ENCODE results near the gene TP53I11. TPM values are rescaled to one million over a fixed set of nuclear protein-coding genes. Genes with fewer than 3 reads are reported as not detected.

The TP53I11 gene
- total RNA-seq, 1 experiment from 2014 or later = 17.7 TPM

DNA sequence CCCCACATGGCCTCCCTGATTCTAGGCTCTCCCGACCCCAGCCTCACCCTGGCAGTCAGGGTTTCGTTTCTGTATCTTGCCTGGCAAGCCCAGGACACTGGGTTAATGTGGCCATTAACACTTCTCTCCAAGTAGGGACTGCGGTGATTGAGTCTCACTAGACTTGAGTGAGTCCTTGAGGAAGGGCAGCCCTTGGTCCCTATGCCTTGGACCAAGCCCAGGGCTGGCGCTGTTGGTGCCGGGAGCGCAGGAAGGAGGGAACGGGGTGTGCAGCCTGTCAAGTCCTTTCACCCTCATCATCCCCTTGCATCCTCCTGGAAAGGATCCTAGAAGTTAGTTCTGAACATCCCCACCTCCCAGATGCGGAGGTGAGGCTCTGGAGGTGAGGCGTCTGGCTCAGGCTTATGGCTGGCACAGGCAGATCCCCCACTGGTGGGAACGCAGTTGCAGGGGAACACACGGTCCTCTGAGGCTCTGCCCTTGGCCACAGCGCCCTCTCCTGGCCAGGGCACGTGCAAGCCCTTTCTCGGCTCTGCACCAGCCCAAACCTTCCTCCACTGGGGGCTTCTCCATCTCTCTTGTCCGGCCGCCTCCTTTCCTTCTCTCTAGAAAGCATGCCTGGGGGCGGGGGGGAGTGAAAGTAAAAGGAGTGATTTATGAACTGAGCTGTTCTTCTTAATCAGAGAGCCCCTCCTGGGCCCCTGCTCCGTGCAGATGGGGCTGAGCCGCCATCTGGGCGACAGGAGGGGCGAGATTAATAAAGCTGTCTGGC is 56.7 kb downstream of the TP53I11 start:
- Mint-ChIP-seq H3K9me3 (ENCODE audit: unreplicated experiment) (no peaks in the 10 kb centered on the region), H3K36me3 (ENCODE audit: insufficient read depth, unreplicated experiment) (no peaks in the 10 kb centered on the region), H3K27ac (ENCODE audit: low read depth, unreplicated experiment) (no peak overlapping the region), H3K27me3 (ENCODE audit: insufficient read depth, unreplicated experiment) (peaks cover 35% of the 10 kb centered on the region), H3K4me3 (ENCODE audit: unreplicated experiment) (no peak overlapping the region), H3K4me1 (ENCODE audit: insufficient read depth, unreplicated experiment) (no peaks in the 10 kb centered on the region)
- peak; percentile 54 for DNase-seq (ENCODE audit: unreplicated experiment)
- no TSS peak for BruUV-seq (replicated peaks)
- ChIA-PET CTCF (interaction anchor here (0.6 to 1.4 kb wide), 23 partner anchors 9 to 770 kb away, joined by 3 to 7 read pairs (median 3); partner anchors contain the start of gene TSPAN18), POLR2A (no interaction called here)
- intact Hi-C loops (cut with micrococcal nuclease) = loop anchor here (1.0 to 5.0 kb wide), 3 partner anchors 166 to 337 kb away; no protein-coding TSS in a partner anchor
- TF ChIP-seq, protein P1, sequence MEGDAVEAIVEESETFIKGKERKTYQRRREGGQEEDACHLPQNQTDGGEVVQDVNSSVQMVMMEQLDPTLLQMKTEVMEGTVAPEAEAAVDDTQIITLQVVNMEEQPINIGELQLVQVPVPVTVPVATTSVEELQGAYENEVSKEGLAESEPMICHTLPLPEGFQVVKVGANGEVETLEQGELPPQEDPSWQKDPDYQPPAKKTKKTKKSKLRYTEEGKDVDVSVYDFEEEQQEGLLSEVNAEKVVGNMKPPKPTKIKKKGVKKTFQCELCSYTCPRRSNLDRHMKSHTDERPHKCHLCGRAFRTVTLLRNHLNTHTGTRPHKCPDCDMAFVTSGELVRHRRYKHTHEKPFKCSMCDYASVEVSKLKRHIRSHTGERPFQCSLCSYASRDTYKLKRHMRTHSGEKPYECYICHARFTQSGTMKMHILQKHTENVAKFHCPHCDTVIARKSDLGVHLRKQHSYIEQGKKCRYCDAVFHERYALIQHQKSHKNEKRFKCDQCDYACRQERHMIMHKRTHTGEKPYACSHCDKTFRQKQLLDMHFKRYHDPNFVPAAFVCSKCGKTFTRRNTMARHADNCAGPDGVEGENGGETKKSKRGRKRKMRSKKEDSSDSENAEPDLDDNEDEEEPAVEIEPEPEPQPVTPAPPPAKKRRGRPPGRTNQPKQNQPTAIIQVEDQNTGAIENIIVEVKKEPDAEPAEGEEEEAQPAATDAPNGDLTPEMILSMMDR (IDR thresholded peaks at IDR 0.05; ENCODE audit: unreplicated experiment) = peak; percentile 96

DNA sequence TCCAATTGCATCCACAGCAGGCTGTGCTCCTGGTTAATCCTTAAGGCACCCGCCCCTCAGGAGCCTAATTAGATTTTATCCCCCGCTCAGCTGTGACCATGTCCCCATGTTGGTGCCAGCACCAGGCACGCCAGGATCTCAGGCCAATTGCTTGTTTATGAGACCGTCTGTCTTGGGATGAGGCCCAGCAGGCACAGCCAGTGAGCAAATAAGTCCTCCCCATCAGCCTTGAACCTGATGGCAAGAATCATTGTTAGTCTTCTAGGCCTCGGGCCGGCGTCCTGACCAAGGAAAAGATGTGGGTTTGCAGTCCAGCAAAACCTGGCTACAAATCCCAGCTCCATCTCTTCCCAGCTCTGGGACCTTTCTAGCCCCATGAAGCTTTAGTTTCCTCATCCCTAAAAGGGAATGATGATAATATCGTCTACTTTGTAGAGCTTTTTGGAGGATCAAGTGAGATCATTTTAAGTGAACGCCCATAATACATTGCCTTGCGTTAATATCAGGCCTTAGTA is 57.3 kb downstream of the TP53I11 start:
- no TSS peak for BruUV-seq (replicated peaks)
- CTCF ChIA-PET = interaction anchor here (0.7 to 1.0 kb wide), 9 partner anchors 14 to 336 kb away, joined by 3 to 7 read pairs (median 3); partner anchors contain the start of gene TSPAN18
- H3K27ac Mint-ChIP-seq (ENCODE audit: low read depth, unreplicated experiment) = no peak overlapping the region
- no peak for DNase-seq (ENCODE audit: unreplicated experiment)
- H3K9me3 Mint-ChIP-seq (ENCODE audit: unreplicated experiment) = no peaks in the 10 kb centered on the region
- intact Hi-C loops (cut with micrococcal nuclease) = loop anchor here (5.0 kb wide), 1 partner anchor 336 kb away; no protein-coding TSS in a partner anchor
- no peaks in the 10 kb centered on the region for H3K36me3 Mint-ChIP-seq (ENCODE audit: insufficient read depth, unreplicated experiment)
- TF ChIP-seq, protein P1 (IDR thresholded peaks at IDR 0.05; ENCODE audit: unreplicated experiment) = no peak
- no peaks in the 10 kb centered on the region for H3K4me1 Mint-ChIP-seq (ENCODE audit: insufficient read depth, unreplicated experiment)
- POLR2A ChIA-PET = no interaction called here
- H3K4me3 Mint-ChIP-seq (ENCODE audit: unreplicated experiment) = no peak overlapping the region
- peaks cover 35% of the 10 kb centered on the region for H3K27me3 Mint-ChIP-seq (ENCODE audit: insufficient read depth, unreplicated experiment)

DNA sequence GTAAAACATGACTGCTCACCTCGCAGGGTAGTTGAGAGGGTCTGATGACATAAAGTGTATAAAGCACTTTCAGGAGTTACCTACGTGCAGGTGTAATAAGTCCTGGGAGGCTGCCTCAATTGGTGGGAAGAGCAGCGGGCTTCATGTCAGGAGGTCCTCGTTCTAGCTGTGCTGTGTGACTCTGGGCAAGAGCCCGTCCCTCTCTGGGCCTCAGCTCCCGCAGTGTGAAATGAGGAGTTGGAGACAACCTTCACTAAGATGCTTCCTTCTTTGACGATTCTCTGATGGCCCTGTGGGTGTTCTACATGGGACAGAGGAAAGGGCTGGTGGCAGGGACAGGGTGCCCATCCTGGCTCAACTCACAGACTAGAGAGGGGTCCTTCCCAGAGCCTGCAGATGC is 57.8 kb downstream of the TP53I11 start:
- no peaks in the 10 kb centered on the region for H3K36me3 Mint-ChIP-seq (ENCODE audit: insufficient read depth, unreplicated experiment)
- intact Hi-C loops (cut with micrococcal nuclease) = loop anchor here (5.0 kb wide), 1 partner anchor 336 kb away; no protein-coding TSS in a partner anchor
- no TSS peak for BruUV-seq (replicated peaks)
- H3K4me1 Mint-ChIP-seq (ENCODE audit: insufficient read depth, unreplicated experiment) = no peaks in the 10 kb centered on the region
- no peak overlapping the region for H3K4me3 Mint-ChIP-seq (ENCODE audit: unreplicated experiment)
- H3K27ac Mint-ChIP-seq (ENCODE audit: low read depth, unreplicated experiment) = no peak overlapping the region
- ChIA-PET CTCF (interaction anchor here (0.7 to 1.0 kb wide), 6 partner anchors 23 to 336 kb away, joined by 3 to 7 read pairs (median 3); partner anchors contain the start of gene TSPAN18), POLR2A (no interaction called here)
- H3K9me3 Mint-ChIP-seq (ENCODE audit: unreplicated experiment) = no peaks in the 10 kb centered on the region
- H3K27me3 Mint-ChIP-seq (ENCODE audit: insufficient read depth, unreplicated experiment) = peaks cover 35% of the 10 kb centered on the region
- TF ChIP-seq, protein P1 (IDR thresholded peaks at IDR 0.05; ENCODE audit: unreplicated experiment) = no peak
- DNase-seq (ENCODE audit: unreplicated experiment) = no peak

DNA sequence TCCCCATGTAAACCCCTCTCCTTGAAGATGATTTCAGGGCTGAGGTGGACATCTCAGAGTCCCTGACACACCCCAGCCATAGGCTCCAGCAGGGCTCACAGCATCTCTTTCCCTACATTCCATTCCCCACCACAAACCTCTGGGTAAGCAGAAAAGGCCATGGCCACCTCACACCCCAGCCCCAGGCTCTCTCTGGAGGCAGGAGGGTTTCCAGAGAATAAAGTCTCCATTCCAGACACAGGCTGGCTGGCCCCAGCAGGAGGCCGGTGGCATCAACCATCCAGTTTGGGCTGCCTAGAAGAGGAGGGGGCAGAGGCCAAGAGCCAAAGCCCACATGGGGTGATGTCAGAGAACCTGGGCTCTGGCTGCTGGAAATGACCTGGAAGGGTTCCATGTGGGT is 61.4 kb downstream of the TP53I11 start:
- Mint-ChIP-seq H3K4me3 (ENCODE audit: unreplicated experiment) (no peak overlapping the region), H3K4me1 (ENCODE audit: insufficient read depth, unreplicated experiment) (no peaks in the 10 kb centered on the region), H3K27me3 (ENCODE audit: insufficient read depth, unreplicated experiment) (peaks cover 32% of the 10 kb centered on the region), H3K9me3 (ENCODE audit: unreplicated experiment) (no peaks in the 10 kb centered on the region), H3K27ac (ENCODE audit: low read depth, unreplicated experiment) (no peak overlapping the region), H3K36me3 (ENCODE audit: insufficient read depth, unreplicated experiment) (no peaks in the 10 kb centered on the region)
- CTCF ChIA-PET = interaction anchor here (1.0 kb wide), 1 partner anchor 163 kb away, joined by 5 read pairs; no protein-coding TSS in a partner anchor
- BruUV-seq (replicated peaks) = no TSS peak
- DNase-seq (ENCODE audit: unreplicated experiment) = no peak
- intact Hi-C loops (cut with micrococcal nuclease) = no loop called here
- POLR2A ChIA-PET = no interaction called here
- TF ChIP-seq, protein P1 (IDR thresholded peaks at IDR 0.05; ENCODE audit: unreplicated experiment) = no peak

Data from MCF 10A (cell line).